Hematopoietic multipotent progenitor cell treated with erythropoietin and hydrocortisone succinate and interleukin-3 and kit ligand, for 8 days (in vitro differentiated cells): ENCODE measurements around the gene SAMD4A.

Source experiments
- DNase-seq: peaks from one replicate; pipeline ENCODE4 v3.0.0-alpha.2; 2015

SAMD4A gene

GRCh38 chr14:54566410-54567223 is at the start of gene SAMD4A:
Gene SAMD4A, plus strand, starts transcription at chr14:54567128. Its CDS starts 789 bp downstream, at chr14:54567917.
- peak; percentile 32 for DNase-seq

GRCh38 chr14:54524410-54524809 is 42.5 kb upstream of the SAMD4A start:
- no peak for DNase-seq

GRCh38 chr14:54528973-54529372 is 38.0 kb upstream of the SAMD4A start:
- no peak for DNase-seq

GRCh38 chr14:54529811-54530210 is 37.1 kb upstream of the SAMD4A start:
- no peak for DNase-seq

GRCh38 chr14:54532111-54533012 is 34.6 kb upstream of the SAMD4A start:
- no peak for DNase-seq

- no peak for DNase-seq
Measured at GRCh38 chr14:54533100-54533499, 33.8 kb upstream of the SAMD4A start.

- DNase-seq, result no peak
Measured at GRCh38 chr14:54535126-54535525, 31.8 kb upstream of the SAMD4A start.

GRCh38 chr14:54535646-54536045 is 31.3 kb upstream of the SAMD4A start:
- no peak for DNase-seq

- DNase-seq, result no peak
Measured at GRCh38 chr14:54537651-54538050, 29.3 kb upstream of the SAMD4A start.

GRCh38 chr14:54538055-54538454 is 28.9 kb upstream of the SAMD4A start:
- no peak for DNase-seq

GRCh38 chr14:54547583-54547982 is 19.3 kb upstream of the SAMD4A start:
- DNase-seq, result no peak

- DNase-seq, result no peak
Measured at GRCh38 chr14:54548491-54548890, 18.4 kb upstream of the SAMD4A start.

- no peak for DNase-seq
Measured at GRCh38 chr14:54549862-54550261, 17.1 kb upstream of the SAMD4A start.

GRCh38 chr14:54550514-54550913 is 16.4 kb upstream of the SAMD4A start:
- no peak for DNase-seq

GRCh38 chr14:54554401-54554800 is 12.5 kb upstream of the SAMD4A start:
- no peak for DNase-seq

GRCh38 chr14:54555651-54556050 is 11.3 kb upstream of the SAMD4A start:
- DNase-seq, result no peak

GRCh38 chr14:54556535-54556934 is 10.4 kb upstream of the SAMD4A start:
- DNase-seq, result no peak

- no peak for DNase-seq
Measured at GRCh38 chr14:54562334-54562733, 4.6 kb upstream of the SAMD4A start.

- peak; percentile 56 for DNase-seq
Measured at GRCh38 chr14:54564071-54564867, 2.7 kb upstream of the SAMD4A start.

- DNase-seq, result no peak
Measured at GRCh38 chr14:54564868-54565784, 1.8 kb upstream of the SAMD4A start.

GRCh38 chr14:54565785-54566409 is 1.0 kb upstream of the SAMD4A start:
- DNase-seq, result peak; percentile 66
